HepG2 (cell line): ENCODE data around the gene MMP25. TPM values are rescaled to one million over a fixed set of nuclear protein-coding genes. Genes with fewer than 3 reads are reported as not detected.

Source experiments
- ATAC-seq: fragments of 200-7000 bp; cut with Tn5 transposase; 3 replicates; pipeline ENCODE4 v1.9.1; 2020; ENCODE audit warnings: mild to moderate bottlenecking, moderate library complexity
- BruUV-seq: library from RNA; stranded (reverse); fragments of 400-500 nt; replicated peaks from 2 replicates; lab custom pipeline; 2021; lab: Mats Ljungman, UMichigan
- CTCF ChIA-PET: fragments of 300-600 bp; formaldehyde crosslinking; extraction: SDS; loops from one replicate; lab custom pipeline; 2021; ENCODE audit warnings: low total read pairs, inconsistent platforms, low intra/inter-chr PET ratio; lab: Yijun Ruan, JAX
- POLR2A ChIA-PET: fragments of 350-600 bp; sonication (Branson Sonifier 250); formaldehyde crosslinking; loops from one replicate; lab custom pipeline; 2020; ENCODE audit warnings: antibody characterized with exemption, inconsistent platforms; lab: Yijun Ruan, JAX
- DNase-seq: peaks from one replicate; pipeline ENCODE4 v3.0.0-alpha.2; 2015; ENCODE audit warnings: low spot score
- FAIRE-seq: peaks from 3 replicates; lab custom pipeline; 2011; peaks lifted over from hg19 to GRCh38; lab: Jason Lieb, UNC
- H2AFZ ChIP-seq: one replicate; pipeline ENCODE4 v1.6.1; 2011; ENCODE audit warnings: low read length, inconsistent platforms
- H3K27ac ChIP-seq: fragments of 300-600 bp; 3 replicates; pipeline ENCODE4 v1.8.0; 2011; ENCODE audit warnings: mixed run types, mild to moderate bottlenecking, mixed read lengths, low read length, inconsistent platforms; ENCODE audit not compliant: insufficient read depth; ENCODE audit errors: extremely low read length
- H3K27me3 ChIP-seq, 2 experiments: fragments of 200-600 bp in 1 of 2; 2 replicates in 1 of 2; 3 replicates in 1 of 2; pipeline versions ENCODE4 v1.6.0 to v1.8.0; 2011; ENCODE audit warnings: low read length in 2 of 2, mild to moderate bottlenecking in 2 of 2, moderate library complexity in 2 of 2, inconsistent platforms in 1 of 2; ENCODE audit not compliant: insufficient read depth in 2 of 2, control insufficient read depth in 1 of 2
- H3K36me3 ChIP-seq, 2 experiments: fragments of 200-600 bp in 1 of 2; replicated peaks in 1 of 2; 2 replicates in 1 of 2; 3 replicates in 1 of 2; pipeline versions ENCODE4 v1.5.1 to v1.8.0; 2011; ENCODE audit warnings: low read length in 2 of 2, inconsistent platforms in 1 of 2; ENCODE audit not compliant: insufficient read depth in 2 of 2, control insufficient read depth in 1 of 2
- H3K4me1 ChIP-seq: 2 replicates; pipeline ENCODE4 v1.5.1; 2012; ENCODE audit warnings: low read length, inconsistent platforms; ENCODE audit not compliant: insufficient read depth
- H3K4me2 ChIP-seq: 2 replicates; pipeline ENCODE4 v1.6.0; 2011; ENCODE audit warnings: low read depth, low read length, inconsistent platforms
- H3K4me3 ChIP-seq, 3 experiments: fragments of 200-600 bp in 1 of 3; sonication (generic), shearing (Covaris generic) in 1 of 3; replicated peaks in 1 of 3; 2 replicates each; pipeline ENCODE4 v1.5.1; 2011 to 2016; ENCODE audit warnings: low read length in 3 of 3, inconsistent platforms in 2 of 3, low read depth in 2 of 3, mild to moderate bottlenecking in 2 of 3, control low read depth in 1 of 3, mixed read lengths in 1 of 3; ENCODE audit not compliant: insufficient read depth in 1 of 3
- H3K79me2 ChIP-seq: one replicate; pipeline ENCODE4 v1.6.1; 2011; ENCODE audit warnings: low read length, inconsistent platforms; ENCODE audit not compliant: insufficient read depth
- H3K9ac ChIP-seq: 2 replicates; pipeline ENCODE4 v1.6.0; 2011; ENCODE audit warnings: mild to moderate bottlenecking, low read depth, low read length, inconsistent platforms; ENCODE audit not compliant: insufficient read depth
- H3K9me3 ChIP-seq: 2 replicates; pipeline ENCODE4 v1.5.1; 2012; ENCODE audit warnings: mild to moderate bottlenecking, low read length
- H4K20me1 ChIP-seq: 2 replicates; pipeline ENCODE4 v1.6.0; 2011; ENCODE audit warnings: inconsistent platforms, mild to moderate bottlenecking, low read length, moderate library complexity; ENCODE audit not compliant: insufficient read depth
- ARID5B ChIP-seq: IDR thresholded peaks from 2 replicates; pipeline ENCODE4 v1.4.0; 2020; ENCODE audit warnings: mild to moderate bottlenecking, missing genetic modification reagents
- ATRX ChIP-seq: sonication (generic); formaldehyde crosslinking; IDR thresholded peaks from 2 replicates; pipeline ENCODE4 v1.4.0; 2020; ENCODE audit warnings: missing genetic modification reagents, borderline replicate concordance
- CSRNP2 ChIP-seq: sonication (generic); formaldehyde crosslinking; conservative IDR thresholded peaks from 2 replicates; pipeline ENCODE4 v1.8.0; 2022; ENCODE audit warnings: low read depth, missing genetic modification reagents
- DPF2 ChIP-seq: sonication (generic); formaldehyde crosslinking; IDR thresholded peaks from 2 replicates; pipeline ENCODE4 v1.4.0; 2020; ENCODE audit warnings: mild to moderate bottlenecking, low read depth, missing genetic modification reagents, borderline replicate concordance
- GABPA ChIP-seq, 2 experiments: IDR thresholded peaks; 2 replicates each; pipeline ENCODE4 v1.6.1; 2011 to 2016; ENCODE audit warnings: low read depth in 2 of 2, low read length in 1 of 2, missing biosample characterization in 1 of 2, missing genetic modification characterization in 1 of 2
- HNRNPUL1 ChIP-seq: fragments of 200-400 bp; formaldehyde crosslinking; IDR thresholded peaks from 2 replicates; pipeline ENCODE4 v1.6.1; 2017; ENCODE audit warnings: low read depth, mild to moderate bottlenecking, low read length, moderate library complexity
- MEIS2 ChIP-seq: sonication (generic); formaldehyde crosslinking; IDR thresholded peaks from 2 replicates; pipeline ENCODE4 v1.9.0; 2021; ENCODE audit warnings: mild to moderate bottlenecking, missing genetic modification reagents
- NFATC3 ChIP-seq: sonication (generic); formaldehyde crosslinking; IDR thresholded peaks from 2 replicates; pipeline ENCODE4 v1.5.1; 2020; ENCODE audit warnings: mild to moderate bottlenecking, missing genetic modification reagents
- THAP9 ChIP-seq: sonication (generic); formaldehyde crosslinking; IDR thresholded peaks from 2 replicates; pipeline ENCODE4; 2020; ENCODE audit warnings: missing genetic modification reagents, mild to moderate bottlenecking, borderline replicate concordance
- ZNF629 ChIP-seq: sonication (generic); formaldehyde crosslinking; conservative IDR thresholded peaks from 2 replicates; pipeline ENCODE4 v1.5.0; 2020; ENCODE audit warnings: missing genetic modification reagents
- WGBS: methylation state at CpG from one replicate; pipeline ENCODE4 v1.1.6; 2017; ENCODE audit warnings: low lambda C conversion rate; 5-methylcytosine and 5-hydroxymethylcytosine counted together
- in situ Hi-C: cut with HindIII; loops from 2 replicates; pipeline ENCODE4 v1.10.0; 2017; ENCODE audit warnings: low pct_unique_long_range_greater_than_20kb; ENCODE audit not compliant: extremely low pct_ligation_motif_present
- intact Hi-C: fragments of 100-400 bp; cut with micrococcal nuclease; formaldehyde crosslinking; loops from one replicate; pipeline ENCODE4 v1.10.0; 2022; ENCODE audit not compliant: unreplicated experiment
- polyA plus RNA-seq, 8 experiments: library from polyadenylated mRNA; depleted of rRNA in 3 of 8; stranded (reverse) in 7 of 8; unstranded in 1 of 8; fragments of >200 nt; fragmentation: Illumina TruSeq in 4 of 8; extraction: Trizol in 4 of 8; gene quantifications; 2 replicates each; pipeline versions ENCODE4 v1.2.1 to v1.2.3, GENCODE V29; 2011 to 2016; ENCODE audit warnings: low read depth in 4 of 8, missing spikeins in 1 of 8, mixed read lengths in 1 of 8; ENCODE audit not compliant: insufficient read depth in 1 of 8
- total RNA-seq, 5 experiments: library from RNA; depleted of rRNA; stranded (reverse); fragments of >200 nt; fragmentation: Illumina TruSeq; extraction: Trizol; gene quantifications; 2 replicates each; pipeline ENCODE4 v1.2.3, GENCODE V29; 2016; ENCODE audit warnings: low read depth in 1 of 5

MMP25 gene
- total and polyA plus RNA-seq, 2 of the 13 experiments (the other 11 are each of a cell fraction or from before 2014, with no cell fraction given): 0.04 to 0.08 TPM

GRCh38 chr16:3091551-3091950 lies 45.2 kb downstream of the MMP25 start:
- Histone ChIP-seq H4K20me1 (no peaks in the 10 kb centered on the region), H2AFZ (no peak overlapping the region), H3K4me1 (peaks cover 21% of the 10 kb centered on the region), H3K9me3 (no peaks in the 10 kb centered on the region), H3K4me2 (no peak overlapping the region), H3K36me3 (no peaks in the 10 kb centered on the region)
- no peak for ATAC-seq
- intact Hi-C loops: no loop called here
- in situ Hi-C loops: no loop called here
- no TSS peak for BruUV-seq
- no peak for TF ChIP-seq ATRX (CRISPR knock-in tag)
- no peak for TF ChIP-seq ZNF629
- TF ChIP-seq MEIS2 (CRISPR knock-in tag): no peak
- TF ChIP-seq GABPA (IDR thresholded peaks at IDR 0.05; ENCODE audit: low read depth, low read length): no peak
- TF ChIP-seq GABPA (CRISPR knock-in tag; IDR thresholded peaks at IDR 0.05; ENCODE audit: low read depth): no peak
- no peak for TF ChIP-seq HNRNPUL1
- no peak for TF ChIP-seq THAP9 (CRISPR knock-in tag)
- no peak for TF ChIP-seq ARID5B
- no peak for TF ChIP-seq CSRNP2 (CRISPR knock-in tag)
- TF ChIP-seq DPF2 (CRISPR knock-in tag): no peak
- TF ChIP-seq NFATC3 (CRISPR knock-in tag): no peak
- TF ChIP-seq, all 625 proteins: peak for 0
- H3K9ac ChIP-seq: no peak overlapping the region
- no peak overlapping the region for H3K27ac ChIP-seq
- POLR2A ChIA-PET: interaction anchor here (0.8 kb wide), 1 partner anchor 30 kb away, joined by 3 read pairs; no protein-coding TSS in a partner anchor
- H3K4me3 ChIP-seq: no peak overlapping the region
- peaks cover 0 to 11% of the 10 kb centered on the region in 2 experiments; a peak in 2 of 5 replicates for H3K27me3 ChIP-seq
- WGBS: 72% methylated on average over 8 of the region's 8 CpGs
- FAIRE-seq (no peak), DNase-seq (no peak)
- H3K79me2 ChIP-seq: no peaks in the 10 kb centered on the region
- CTCF ChIA-PET: no interaction called here
